IMR-90 (cell line): ENCODE results near the gene KDM2B. TPM values are rescaled to one million over a fixed set of nuclear protein-coding genes. Genes with fewer than 3 reads are reported as not detected.
A peak's percentile ranks its signal among the peaks of the same experiment; 100 is the strongest.

Experiments
- ATAC-seq: fragments of 200-7000 bp; cut with Tn5 transposase; 2 replicates; pipeline ENCODE4 v1.9.1; 2020; ENCODE audit warnings: low read depth, mild to moderate bottlenecking, moderate library complexity
- BruUV-seq: library from RNA; stranded (reverse); fragments of 400-500 nt; replicated peaks from 2 replicates; lab custom pipeline; 2021; lab: Mats Ljungman, UMichigan
- CTCF ChIA-PET: fragments of 300-600 bp; formaldehyde crosslinking; extraction: SDS; loops from one replicate; lab custom pipeline; 2021; ENCODE audit warnings: antibody characterized with exemption; lab: Yijun Ruan, JAX
- POLR2A ChIA-PET: fragments of 300-600 bp; sonication (Branson Sonifier 250); formaldehyde crosslinking; loops from one replicate; lab custom pipeline; 2022; ENCODE audit warnings: antibody characterized with exemption; ENCODE audit not compliant: unreplicated experiment; lab: Charles Lee
- DNase-seq: peaks from one replicate; pipeline ENCODE4 v3.0.0; 2013
- H2AFZ ChIP-seq: replicated peaks from 2 replicates; pipeline ENCODE3; 2013; ENCODE audit warnings: low read length, mild to moderate bottlenecking; ENCODE audit not compliant: poor library complexity
- H2AK5ac ChIP-seq: 2 replicates; pipeline ENCODE4 v1.6.1; 2013; ENCODE audit warnings: low read depth, low read length, inconsistent platforms
- H2AK9ac ChIP-seq: replicated peaks from 2 replicates; pipeline ENCODE3; 2013; ENCODE audit warnings: mild to moderate bottlenecking, low read depth, low read length, moderate library complexity; ENCODE audit not compliant: poor library complexity
- H2BK120ac ChIP-seq: 2 replicates; pipeline ENCODE4 v1.6.1; 2013; ENCODE audit warnings: low read depth, low read length, inconsistent platforms
- H2BK15ac ChIP-seq: 3 replicates; pipeline ENCODE4 v1.6.1; 2013; ENCODE audit warnings: low read depth, low read length, inconsistent platforms
- H2BK20ac ChIP-seq: 2 replicates; pipeline ENCODE4 v1.6.1; 2013; ENCODE audit warnings: low read depth, mild to moderate bottlenecking, inconsistent platforms, low read length, moderate library complexity
- H2BK5ac ChIP-seq: 2 replicates; pipeline ENCODE4 v1.6.1; 2013; ENCODE audit warnings: mild to moderate bottlenecking, low read depth, low read length, inconsistent platforms; ENCODE audit not compliant: poor library complexity, severe bottlenecking
- H3K14ac ChIP-seq: replicated peaks from 2 replicates; pipeline ENCODE4 v1.6.1; 2013; ENCODE audit warnings: low read depth, low read length, inconsistent platforms
- H3K18ac ChIP-seq: 2 replicates; pipeline ENCODE4 v1.6.1; 2013; ENCODE audit warnings: low read depth, low read length, control low read depth
- H3K23ac ChIP-seq: 2 replicates; pipeline ENCODE4 v1.6.1; 2013; ENCODE audit warnings: low read depth, low read length, inconsistent platforms
- H3K27ac ChIP-seq: 2 replicates; pipeline ENCODE4 v1.5.1; 2013; ENCODE audit warnings: mild to moderate bottlenecking, control low read depth, low read length; ENCODE audit not compliant: insufficient read depth
- H3K27me3 ChIP-seq: 2 replicates; pipeline ENCODE4 v1.6.1; 2013; ENCODE audit warnings: low read length; ENCODE audit not compliant: control insufficient read depth, insufficient read depth
- H3K36me3 ChIP-seq: 2 replicates; pipeline ENCODE4 v1.6.1; 2013; ENCODE audit warnings: low read length, mixed read lengths; ENCODE audit not compliant: control insufficient read depth, insufficient read depth
- H3K4ac ChIP-seq: 2 replicates; pipeline ENCODE4 v1.6.1; 2013; ENCODE audit warnings: low read depth, low read length, inconsistent platforms
- H3K4me1 ChIP-seq: 2 replicates; pipeline ENCODE4 v1.6.1; 2013; ENCODE audit warnings: low read length, mixed read lengths; ENCODE audit not compliant: control insufficient read depth, insufficient read depth
- H3K4me2 ChIP-seq: 2 replicates; pipeline ENCODE4 v1.6.1; 2013; ENCODE audit warnings: low read depth, mild to moderate bottlenecking, control low read depth, low read length, moderate library complexity
- H3K4me3 ChIP-seq: 2 replicates; pipeline ENCODE4 v1.5.1; 2013; ENCODE audit warnings: low read depth, mild to moderate bottlenecking, control low read depth, low read length, moderate library complexity; ENCODE audit not compliant: insufficient read depth
- H3K56ac ChIP-seq: 2 replicates; pipeline ENCODE4 v1.6.1; 2013; ENCODE audit warnings: low read length, inconsistent platforms; ENCODE audit not compliant: insufficient read depth; ENCODE audit errors: extremely low read depth
- H3K79me1 ChIP-seq, 2 experiments: 2 replicates each; pipeline ENCODE4 v1.6.1; 2013; ENCODE audit warnings: low read length in 2 of 2, inconsistent platforms in 1 of 2, low read depth in 1 of 2
- H3K9ac ChIP-seq: 2 replicates; pipeline ENCODE4 v1.6.1; 2013; ENCODE audit warnings: low read depth, low read length, control low read depth
- H3K9me1 ChIP-seq: 2 replicates; pipeline ENCODE4 v1.6.1; 2013; ENCODE audit warnings: low read length, inconsistent platforms; ENCODE audit not compliant: insufficient read depth
- H3K9me3 ChIP-seq: 2 replicates; pipeline ENCODE4 v1.6.1; 2013; ENCODE audit warnings: low read length; ENCODE audit not compliant: control insufficient read depth, insufficient read depth
- H4K20me1 ChIP-seq: 2 replicates; pipeline ENCODE4 v1.6.1; 2013; ENCODE audit warnings: low read length, inconsistent platforms; ENCODE audit not compliant: insufficient read depth
- H4K5ac ChIP-seq: 2 replicates; pipeline ENCODE4 v1.6.1; 2013; ENCODE audit warnings: mild to moderate bottlenecking, low read depth, low read length, control low read depth
- H4K8ac ChIP-seq, 2 experiments: 2 replicates each; pipeline ENCODE4 v1.6.1; 2013; ENCODE audit warnings: low read depth in 2 of 2, low read length in 2 of 2, control low read depth in 1 of 2, inconsistent platforms in 1 of 2
- H4K91ac ChIP-seq: 2 replicates; pipeline ENCODE4 v1.6.1; 2013; ENCODE audit warnings: low read depth, low read length, inconsistent platforms; ENCODE audit not compliant: insufficient read depth
- CEBPB ChIP-seq: IDR thresholded peaks from 2 replicates; pipeline ENCODE4 v1.6.1; 2012; ENCODE audit warnings: low read depth, low read length, improper control_type of control experiment
- CHD1 ChIP-seq: IDR thresholded peaks from 2 replicates; pipeline ENCODE4 v1.6.1; 2012; ENCODE audit warnings: low read depth, low read length, improper control_type of control experiment
- FOS ChIP-seq: fragments of 150-350 bp; IDR thresholded peaks from 2 replicates; pipeline ENCODE4 v1.6.1; 2016; ENCODE audit warnings: low read depth, low read length
- MAFK ChIP-seq: IDR thresholded peaks from 2 replicates; pipeline ENCODE4 v1.6.1; 2012; ENCODE audit warnings: low read depth, low read length, improper control_type of control experiment
- MAZ ChIP-seq: IDR thresholded peaks from 2 replicates; pipeline ENCODE4 v1.6.1; 2012; ENCODE audit warnings: low read depth, mild to moderate bottlenecking, low read length, improper control_type of control experiment, moderate library complexity, borderline replicate concordance
- MXI1 ChIP-seq: IDR thresholded peaks from 2 replicates; pipeline ENCODE4 v1.6.1; 2012; ENCODE audit warnings: low read depth, mild to moderate bottlenecking, low read length, moderate library complexity, borderline replicate concordance
- RAD21 ChIP-seq: IDR thresholded peaks from 2 replicates; pipeline ENCODE4 v1.6.1; 2012; ENCODE audit warnings: low read length, improper control_type of control experiment
- SMC3 ChIP-seq: fragments of 150-350 bp; IDR thresholded peaks from 2 replicates; pipeline ENCODE4 v1.6.1; 2016; ENCODE audit warnings: low read depth, mild to moderate bottlenecking, antibody characterized with exemption, low read length, moderate library complexity
- WGBS, 2 experiments: methylation state at CpG; one replicate each; pipeline versions ENCODE4 v1.1.5 to v1.1.7; 2013; ENCODE audit warnings: missing lambda C conversion rate in 2 of 2; ENCODE audit not compliant: insufficient read length in 1 of 2; ENCODE audit errors: extremely low coverage in 2 of 2; 5-methylcytosine and 5-hydroxymethylcytosine counted together
- dilution Hi-C: fragments of 300-500 bp; cut with HindIII; formaldehyde crosslinking; loops from one replicate; pipeline ENCODE4 v1.14.3; 2018; ENCODE audit warnings: low sequenced_read_pairs; ENCODE audit not compliant: unreplicated experiment
- in situ Hi-C: fragments of 300-500 bp; cut with MboI; formaldehyde crosslinking; loops from 3 replicates; pipeline ENCODE4 v1.14.3; 2019; ENCODE audit warnings: low sequenced_read_pairs, inconsistent platforms, mixed read lengths
- intact Hi-C: fragments of 100-400 bp; cut with micrococcal nuclease; formaldehyde crosslinking; loops from 2 replicates; pipeline ENCODE4 v1.10.0; 2022
- polyA plus RNA-seq, 3 experiments: library from polyadenylated mRNA; depleted of rRNA; stranded (reverse); fragments of >200 nt; gene quantifications; 2 replicates each; pipeline ENCODE4 v1.2.3, GENCODE V29; 2012; ENCODE audit warnings: low replicate concordance in 1 of 3
- total RNA-seq: library from RNA; depleted of rRNA; stranded (reverse); fragments of >200 nt; gene quantifications from 2 replicates; pipeline ENCODE4 v1.2.3, GENCODE V29; 2012
- TF ChIP-seq, protein P1 (sequence below): conservative IDR thresholded peaks from 2 replicates; pipeline ENCODE4 v1.5.1; 2012; ENCODE audit warnings: mild to moderate bottlenecking, low read depth, low read length, improper control_type of control experiment

KDM2B gene
- total and polyA plus RNA-seq, 2 of the 4 experiments (the other 2 are of a cell fraction): 22.6 to 24.2 TPM

DNA sequence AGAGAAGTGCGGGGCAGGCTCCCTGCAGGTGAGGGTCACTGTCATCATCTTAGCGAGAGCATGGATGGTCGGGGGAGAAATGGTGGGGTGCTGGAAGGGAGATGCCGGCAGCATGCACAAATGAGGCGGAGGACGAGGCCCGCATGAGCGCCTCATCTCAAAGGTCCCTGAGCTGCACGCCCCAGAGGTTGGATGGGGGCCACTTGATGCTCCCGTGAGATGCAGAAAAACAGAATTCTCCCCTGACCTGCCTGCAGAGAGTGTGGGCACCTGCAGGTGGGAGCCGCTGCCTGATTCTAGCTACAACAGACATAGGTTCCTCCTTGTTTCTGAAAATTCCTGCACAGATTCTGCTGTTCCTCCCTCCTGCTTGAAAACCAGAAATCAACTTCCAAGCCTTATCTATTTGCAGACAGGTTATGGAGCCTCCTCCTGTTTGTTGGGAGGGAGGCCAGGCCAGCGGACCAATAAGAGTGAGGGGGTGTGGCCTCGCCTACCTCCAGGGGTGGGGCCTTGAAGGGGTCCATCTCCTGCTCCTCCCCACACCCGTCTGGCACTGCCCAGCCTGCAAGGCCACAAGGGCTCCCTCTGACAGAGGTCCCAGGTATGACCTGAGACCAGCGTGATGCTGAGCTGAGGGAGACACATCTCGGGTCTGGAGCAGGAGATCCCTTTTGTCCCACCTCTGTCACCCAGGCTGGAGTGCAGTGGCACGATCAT lies 67.2 kb downstream of the KDM2B start:
- H2BK5ac ChIP-seq: no peak overlapping the region
- no peaks in the 10 kb centered on the region for H4K20me1 ChIP-seq
- H3K9me1 ChIP-seq: peaks cover 3% of the 10 kb centered on the region; the same call in 1 of the 2 replicates
- H3K14ac ChIP-seq: no peak overlapping the region
- H3K4me3 ChIP-seq: no peak overlapping the region
- no TSS peak for BruUV-seq
- H3K27me3 ChIP-seq: no peaks in the 10 kb centered on the region
- no peak overlapping the region for H3K27ac ChIP-seq
- no peak overlapping the region for H3K4me2 ChIP-seq
- POLR2A ChIA-PET: no interaction called here
- no peak overlapping the region for H3K18ac ChIP-seq
- DNase-seq (no peak), ATAC-seq (peak; percentile 59)
- CTCF ChIA-PET: interaction anchor here (0.7 kb wide), 1 partner anchor 14 kb away, joined by 3 read pairs; no protein-coding TSS in a partner anchor
- H4K5ac ChIP-seq: no peak overlapping the region
- H3K23ac ChIP-seq: no peak overlapping the region
- no peaks in the 10 kb centered on the region; the same call in 1 of the 2 replicates for H3K4me1 ChIP-seq
- in situ Hi-C loops: no loop called here
- no peak overlapping the region for H2AFZ ChIP-seq
- H2AK5ac ChIP-seq: no peak overlapping the region
- no peak overlapping the region for H4K91ac ChIP-seq
- no peak overlapping the region for H3K9ac ChIP-seq
- H3K79me1 ChIP-seq: peaks cover 0 to 4% of the 10 kb centered on the region in 2 experiments; a peak in 1 of 4 replicates
- dilution Hi-C loops: no loop called here
- intact Hi-C loops: no loop called here
- no peak overlapping the region for H2AK9ac ChIP-seq
- no peak overlapping the region for H2BK120ac ChIP-seq
- no peak overlapping the region for H3K56ac ChIP-seq
- no peak overlapping the region for H3K4ac ChIP-seq
- WGBS, 2 experiments: 71% methylated on average over 5 of the region's 17 CpGs; no CpG with 5 or more reads in 1 of the 2 experiments
- no peak overlapping the region for H4K8ac ChIP-seq
- H3K36me3 ChIP-seq: peaks cover 23% of the 10 kb centered on the region
- no peak overlapping the region for H2BK15ac ChIP-seq
- no peak overlapping the region for H2BK20ac ChIP-seq
- no peak for TF ChIP-seq MAZ
- TF ChIP-seq MAFK: no peak
- TF ChIP-seq RAD21: no peak
- no peak for TF ChIP-seq CHD1
- no peak for TF ChIP-seq SMC3
- TF ChIP-seq FOS: no peak
- TF ChIP-seq, protein P1, sequence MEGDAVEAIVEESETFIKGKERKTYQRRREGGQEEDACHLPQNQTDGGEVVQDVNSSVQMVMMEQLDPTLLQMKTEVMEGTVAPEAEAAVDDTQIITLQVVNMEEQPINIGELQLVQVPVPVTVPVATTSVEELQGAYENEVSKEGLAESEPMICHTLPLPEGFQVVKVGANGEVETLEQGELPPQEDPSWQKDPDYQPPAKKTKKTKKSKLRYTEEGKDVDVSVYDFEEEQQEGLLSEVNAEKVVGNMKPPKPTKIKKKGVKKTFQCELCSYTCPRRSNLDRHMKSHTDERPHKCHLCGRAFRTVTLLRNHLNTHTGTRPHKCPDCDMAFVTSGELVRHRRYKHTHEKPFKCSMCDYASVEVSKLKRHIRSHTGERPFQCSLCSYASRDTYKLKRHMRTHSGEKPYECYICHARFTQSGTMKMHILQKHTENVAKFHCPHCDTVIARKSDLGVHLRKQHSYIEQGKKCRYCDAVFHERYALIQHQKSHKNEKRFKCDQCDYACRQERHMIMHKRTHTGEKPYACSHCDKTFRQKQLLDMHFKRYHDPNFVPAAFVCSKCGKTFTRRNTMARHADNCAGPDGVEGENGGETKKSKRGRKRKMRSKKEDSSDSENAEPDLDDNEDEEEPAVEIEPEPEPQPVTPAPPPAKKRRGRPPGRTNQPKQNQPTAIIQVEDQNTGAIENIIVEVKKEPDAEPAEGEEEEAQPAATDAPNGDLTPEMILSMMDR: no peak
- no peak for TF ChIP-seq MXI1
- no peak for TF ChIP-seq CEBPB
- no peaks in the 10 kb centered on the region for H3K9me3 ChIP-seq
